GM08714 (cell line): ENCODE measurements around the gene HVCN1.
A peak's percentile ranks its signal among the peaks of the same experiment; 100 is the strongest.
"Not testable (repeated sequence)": the region's sequence is repeated elsewhere in the genome, so short reads cannot be mapped to it uniquely, and the experiment has no call there.

Experiments used
- H3K4me3 ChIP-seq: fragments of 200-500 bp; sonication (Bioruptor generic); 2 replicates; pipeline ENCODE4 v1.5.1; 2014; ENCODE audit warnings: mild to moderate bottlenecking, low read length, inconsistent platforms
- ZNF274 ChIP-seq: IDR thresholded peaks from 2 replicates; pipeline ENCODE4 v1.6.1; 2012; ENCODE audit warnings: mild to moderate bottlenecking, low read depth, low read length

The HVCN1 gene

DNA sequence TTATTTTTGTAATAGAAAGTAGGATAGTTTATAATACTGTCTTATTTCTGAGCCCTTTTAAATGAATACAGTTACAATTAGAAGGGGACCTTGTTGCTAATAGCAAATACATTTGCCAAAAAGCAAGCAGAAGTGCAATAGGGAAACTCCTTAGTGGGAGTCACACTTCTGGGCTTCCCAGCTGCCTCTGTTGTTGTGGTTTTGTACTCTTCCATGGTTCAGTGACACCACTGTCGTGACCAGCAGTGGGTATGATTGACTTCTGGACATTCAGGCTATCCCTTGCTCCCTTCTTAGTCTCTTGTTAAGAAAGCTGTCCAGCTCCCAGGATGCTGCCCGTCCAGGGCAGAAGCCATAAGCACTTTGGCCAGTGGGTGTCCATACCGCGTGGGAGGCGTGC, 52.4 kb downstream of the HVCN1 start:
- TF ChIP-seq ZNF274: no peak
- H3K4me3 ChIP-seq: no peak overlapping the region

DNA sequence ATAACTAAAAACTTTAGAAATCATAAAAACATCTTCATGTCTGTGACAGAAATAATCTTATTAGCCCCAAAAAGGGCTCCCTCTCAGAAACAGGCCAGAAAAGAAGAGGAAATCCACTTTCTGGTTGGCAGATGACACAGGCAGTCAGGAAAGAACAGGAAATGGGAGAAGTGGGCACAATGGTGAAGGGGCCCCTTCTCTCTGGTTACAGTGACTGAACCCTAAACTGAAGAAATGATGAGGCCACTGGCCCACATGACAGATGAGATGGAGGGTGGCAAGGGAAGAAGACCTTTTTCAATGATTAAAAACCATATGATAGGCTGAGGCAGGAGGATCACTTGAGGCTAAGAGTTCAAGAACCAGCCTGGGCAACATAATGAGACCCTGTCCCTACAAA, 53.9 kb downstream of the HVCN1 start:
- H3K4me3 ChIP-seq: no peak overlapping the region

GRCh38 chr12:110627500-110628195, 61.3 kb downstream of the HVCN1 start:
- H3K4me3 ChIP-seq: peak overlapping the region; percentile 50; the same call in 1 of the 2 replicates
- no peak for TF ChIP-seq ZNF274

More for the DNA sequence above, 53.9 kb downstream of the HVCN1 start:
- no peak for TF ChIP-seq ZNF274

GRCh38 chr12:110622582-110622981, 66.3 kb downstream of the HVCN1 start:
- H3K4me3 ChIP-seq: no peak overlapping the region
- TF ChIP-seq ZNF274: no peak

DNA sequence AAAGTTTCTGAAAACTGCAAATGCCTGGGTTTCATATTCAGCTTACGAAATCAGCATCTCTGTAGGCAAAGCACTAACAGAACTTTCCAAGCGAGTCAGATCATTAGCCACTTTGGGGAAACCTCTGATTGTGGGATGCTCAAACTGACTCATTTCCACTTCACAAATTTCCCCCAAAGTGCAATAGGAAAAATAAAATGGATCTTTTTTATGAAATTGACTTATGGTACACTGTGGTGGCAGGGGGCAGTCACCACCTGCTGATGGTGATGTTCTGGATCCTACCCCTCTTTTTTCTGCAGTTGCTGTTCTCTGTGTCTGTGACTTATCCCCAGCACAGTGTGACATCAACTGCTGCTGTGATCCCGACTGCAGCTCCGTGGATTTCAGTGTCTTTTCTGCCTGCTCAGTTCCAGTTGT, 69.4 kb downstream of the HVCN1 start:
- H3K4me3 ChIP-seq: peak overlapping the region; percentile 46; the same call in 1 of the 2 replicates
- no peak for TF ChIP-seq ZNF274

DNA sequence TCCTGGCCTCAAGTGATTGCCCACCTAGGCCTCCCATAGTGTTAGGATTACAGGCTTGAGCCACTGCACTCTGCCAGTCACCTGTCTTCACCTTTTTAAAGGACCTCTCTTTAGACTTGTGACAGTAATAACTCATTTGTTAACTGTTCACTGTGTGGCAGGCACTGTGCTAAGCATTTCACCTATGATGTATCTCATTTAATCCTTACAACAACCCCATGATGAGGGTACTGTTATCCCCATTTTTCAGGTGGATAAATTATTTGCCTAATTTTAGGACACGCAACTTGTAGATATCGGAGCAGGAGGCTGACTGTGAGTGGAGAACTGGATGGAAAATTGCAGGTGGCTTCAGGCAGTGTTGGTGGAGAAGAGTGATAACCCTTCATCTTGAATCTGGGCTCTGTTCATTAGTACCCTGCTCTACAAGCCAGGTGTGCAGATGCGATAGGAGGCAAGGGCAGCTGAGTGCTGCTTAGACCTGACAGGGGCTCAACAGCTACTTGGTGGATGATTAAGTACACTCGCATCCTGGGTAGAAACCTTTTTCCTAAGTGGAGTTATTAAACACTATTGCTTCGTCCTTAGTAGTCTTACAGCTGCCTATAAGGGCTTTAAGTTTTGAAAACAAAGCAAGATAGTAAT, 72.3 kb downstream of the HVCN1 start:
- no peak overlapping the region for H3K4me3 ChIP-seq
- TF ChIP-seq ZNF274: no peak

- TF ChIP-seq ZNF274: no peak
- H3K4me3 ChIP-seq: no peak overlapping the region; the same call in 1 of the 2 replicates
Observed at GRCh38 chr12:110615171-110615570, 73.7 kb downstream of the HVCN1 start.

- H3K4me3 ChIP-seq: peak within 1 kb of the TSS; percentile 86
- no peak for TF ChIP-seq ZNF274
Observed at GRCh38 chr12:110613771-110614684, 74.9 kb downstream of the HVCN1 start, which contains the start of gene TCTN1. Gene TCTN1, plus strand, starts transcription at chr12:110614129. Its CDS starts 54 bp downstream, at chr12:110614183.

DNA sequence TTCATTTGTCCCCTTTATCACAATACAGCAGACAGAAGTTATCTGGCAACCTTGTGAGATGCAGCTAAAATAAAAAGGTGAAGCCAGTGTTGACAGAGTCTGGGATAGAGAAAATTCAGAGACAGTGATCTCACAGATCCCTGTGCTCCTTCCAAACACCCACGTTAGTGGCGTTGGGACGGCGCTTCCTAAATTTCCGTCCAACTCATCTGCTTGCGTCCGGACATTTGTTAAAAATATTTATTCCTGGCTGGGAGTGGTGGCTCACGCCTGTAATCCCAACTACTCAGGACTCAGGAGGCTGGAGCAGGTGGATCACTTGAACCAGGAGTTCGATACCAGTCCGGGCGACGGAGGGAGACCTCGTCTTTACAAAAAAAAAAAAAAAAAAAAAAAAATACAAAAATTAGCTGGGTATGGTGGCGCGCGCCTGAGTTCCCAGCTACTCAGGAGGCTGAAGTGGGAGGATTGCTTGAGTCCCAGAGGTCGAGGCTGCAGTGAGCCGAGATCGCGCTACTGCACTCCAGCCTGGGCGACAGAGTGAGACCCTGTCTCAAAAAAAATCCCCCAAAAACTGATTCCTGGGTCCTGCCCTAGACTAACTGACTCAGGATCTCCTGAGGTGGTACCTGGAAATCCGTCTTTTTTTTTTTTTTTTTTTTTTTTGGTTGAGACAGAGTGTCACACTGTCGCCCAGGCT, 75.7 kb downstream of the HVCN1 start:
- H3K4me3 ChIP-seq: peak overlapping the region; percentile 86
- no peak for TF ChIP-seq ZNF274

DNA sequence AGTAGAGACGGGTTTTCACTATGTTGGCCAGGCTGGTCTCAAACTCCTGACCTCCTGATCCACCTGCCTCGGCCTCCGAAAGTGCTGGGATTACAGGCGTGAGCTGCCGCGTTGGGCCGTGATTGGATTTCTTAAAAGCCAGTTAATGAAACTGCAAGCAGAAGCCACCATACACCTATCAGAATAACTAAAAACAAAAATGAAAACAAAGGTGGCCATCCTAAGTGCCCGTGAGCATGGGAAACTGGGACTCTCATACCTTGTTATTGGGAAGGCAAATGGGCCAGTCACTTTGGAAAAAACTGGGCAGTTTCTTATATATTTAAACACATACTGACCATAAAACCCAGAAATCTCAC, 82.7 kb downstream of the HVCN1 start:
- no peak for TF ChIP-seq ZNF274
- peak overlapping the region; percentile 48; the same call in 1 of the 2 replicates for H3K4me3 ChIP-seq

DNA sequence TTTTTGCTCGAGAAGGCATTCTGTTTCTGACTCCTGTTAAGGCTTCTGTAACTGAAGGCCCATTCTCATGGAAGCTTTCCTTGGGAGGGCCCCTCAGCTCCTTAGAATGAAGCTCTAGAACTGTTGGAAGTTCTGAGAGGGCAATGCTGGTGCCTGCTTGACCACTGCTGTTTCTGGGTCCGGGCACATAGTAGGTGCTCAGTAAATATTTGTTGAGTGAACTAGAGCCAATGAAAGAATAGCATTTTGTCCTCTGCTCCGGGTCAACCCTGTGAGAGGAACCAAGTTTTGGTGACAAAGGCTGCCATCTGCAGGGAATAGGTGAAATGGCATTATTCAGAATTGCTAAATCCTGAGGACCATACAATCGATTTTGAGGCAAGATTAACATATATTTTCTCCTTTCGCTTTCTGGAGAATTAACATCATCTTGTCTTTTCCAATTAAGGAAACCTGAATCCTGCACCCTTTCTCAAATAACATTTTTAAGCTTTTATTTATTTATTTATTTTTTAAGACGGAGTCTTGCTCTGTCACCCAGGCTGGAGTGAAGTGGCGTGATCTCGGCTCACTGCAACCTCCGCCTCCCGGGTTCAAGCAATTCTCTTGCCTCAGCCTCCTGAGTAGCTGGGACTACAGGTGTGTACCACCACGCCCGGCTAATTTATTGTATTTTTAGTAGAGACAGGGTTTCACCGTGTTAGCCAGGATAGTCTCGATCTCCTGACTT, 86.7 kb downstream of the HVCN1 start:
- not testable (repeated sequence) for H3K4me3 ChIP-seq

GRCh38 chr12:110600254-110600653, 88.7 kb downstream of the HVCN1 start:
- no peak overlapping the region for H3K4me3 ChIP-seq
- TF ChIP-seq ZNF274: no peak

DNA sequence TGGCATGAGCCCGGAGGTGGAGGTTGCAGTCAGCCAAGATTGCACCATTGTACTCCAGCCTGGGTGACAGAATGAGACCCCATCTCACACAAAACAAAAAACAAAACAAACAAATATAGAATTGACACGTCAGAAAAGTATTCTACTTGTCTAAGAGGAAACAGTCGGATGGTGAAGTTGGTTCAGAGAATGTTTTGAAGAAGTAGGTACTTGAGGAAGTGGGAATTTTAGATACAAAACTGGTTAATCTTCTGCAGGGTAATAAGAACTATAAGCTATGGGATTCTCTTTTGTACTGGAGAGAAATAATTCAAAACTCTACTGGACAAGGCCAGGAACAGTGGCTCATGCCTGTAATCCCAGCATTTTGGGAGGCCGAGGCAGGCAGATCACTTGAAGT, 89.6 kb downstream of the HVCN1 start:
- TF ChIP-seq ZNF274: no peak
- H3K4me3 ChIP-seq: no peak overlapping the region
